NT2/D1 (cell line): ENCODE data around the gene RAP1GAP.

Experiments
- YY1 ChIP-seq: IDR thresholded peaks from 2 replicates; pipeline ENCODE4 v1.6.1; 2011; ENCODE audit not compliant: insufficient read length, insufficient read depth
- ZNF274 ChIP-seq: IDR thresholded peaks from 2 replicates; pipeline ENCODE4 v1.6.1; 2011; ENCODE audit warnings: mild to moderate bottlenecking, low read depth, low read length

DNA sequence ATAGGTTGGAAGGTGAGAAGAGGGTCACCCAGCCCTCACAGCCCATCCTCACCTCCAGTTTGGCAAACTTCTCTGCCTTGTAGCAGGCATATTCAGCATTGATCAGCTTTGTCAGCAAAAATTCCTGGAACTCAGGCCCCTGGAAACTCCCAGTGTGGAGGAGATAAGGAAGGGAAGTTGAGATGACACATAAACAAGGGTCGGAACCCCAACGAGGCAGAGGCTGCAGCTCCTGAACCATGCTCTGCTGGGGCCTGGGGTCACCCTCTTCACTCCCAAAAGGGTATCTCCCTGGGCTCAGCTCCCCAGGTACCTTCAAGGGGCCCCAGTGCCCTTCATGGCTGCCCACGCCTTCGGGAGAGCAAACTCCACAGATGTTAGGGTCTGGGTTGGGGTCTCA lies 60.4 kb downstream of the RAP1GAP start:
- TF ChIP-seq YY1 (no peak), ZNF274 (no peak)
